ENCODE results near the gene FAHD2A.
A peak's percentile ranks its signal among the peaks of the same experiment; 100 is the strongest.

Gene FAHD2A

GRCh38 chr2:95366514-95366913 is 36.0 kb upstream of the FAHD2A start:
- no peak for TF ChIP-seq CTCF (IDR thresholded peaks at IDR 0.05; ENCODE audit: low read depth, low read length)
- no peak overlapping the region for H3K4me3 ChIP-seq (replicated peaks in 1 of 2; ENCODE audit: low read depth in 2 of 2, low read length in 2 of 2)
- DNase-seq (ENCODE audit: low read depth in 2 of 2): no peak

DNA sequence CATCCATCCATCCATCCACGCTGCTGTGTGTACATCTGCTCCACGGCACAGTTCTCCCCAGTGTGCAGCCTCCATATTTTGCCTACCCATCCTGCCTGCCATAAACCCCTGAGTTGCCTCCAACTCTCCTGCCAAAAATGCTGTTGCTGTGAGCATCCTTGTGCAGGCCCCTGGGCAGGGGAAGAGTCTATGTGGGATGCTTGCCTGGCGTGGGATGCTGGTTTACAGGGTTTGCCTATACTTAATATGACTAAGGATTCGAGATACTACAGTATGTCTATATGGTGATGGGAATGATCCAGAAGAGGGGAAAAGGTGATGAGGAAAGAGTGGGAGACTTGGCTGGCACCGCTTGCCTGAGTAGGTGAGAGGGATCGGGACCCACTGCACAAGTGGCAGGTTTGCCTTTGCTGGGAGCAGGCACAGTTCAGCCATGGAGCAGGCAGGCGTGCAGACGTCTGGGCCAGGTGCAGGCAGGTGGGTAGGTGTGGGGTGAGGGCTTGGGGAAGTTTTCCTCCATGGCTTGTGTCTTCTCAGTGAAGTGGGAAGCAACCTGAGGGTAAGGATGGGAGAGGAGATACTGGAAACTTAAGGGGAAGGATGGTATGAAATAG is 30.2 kb upstream of the FAHD2A start:
- no peak for DNase-seq (ENCODE audit: low read depth in 2 of 2)
- TF ChIP-seq CTCF (IDR thresholded peaks at IDR 0.05; ENCODE audit: low read depth, low read length): no peak
- no peak overlapping the region for H3K4me3 ChIP-seq (replicated peaks in 1 of 2; ENCODE audit: low read depth in 2 of 2, low read length in 2 of 2)

DNA sequence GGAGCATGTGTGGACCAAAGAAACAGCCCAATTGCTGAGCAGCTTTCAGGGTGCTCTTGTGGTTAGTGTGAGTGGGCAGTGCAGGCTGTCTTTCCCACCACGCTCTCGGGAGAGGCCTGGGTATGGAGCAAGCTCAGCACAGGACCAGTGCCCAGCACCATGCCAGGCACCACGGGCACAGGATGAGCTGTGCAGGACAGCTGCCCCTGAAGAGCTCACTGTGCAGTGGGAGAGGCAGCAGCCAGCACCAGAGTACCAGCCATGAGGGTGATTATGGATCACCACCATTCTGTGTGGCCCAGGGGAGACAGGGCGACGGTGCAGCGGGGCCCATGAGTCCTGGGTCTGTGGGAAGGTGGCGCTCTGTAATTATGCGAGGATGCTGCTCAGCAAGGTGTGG is 29.7 kb upstream of the FAHD2A start:
- H3K4me3 ChIP-seq (replicated peaks in 1 of 2; ENCODE audit: low read depth in 2 of 2, low read length in 2 of 2): no peak overlapping the region
- no peak for DNase-seq (ENCODE audit: low read depth in 2 of 2)
- TF ChIP-seq CTCF (IDR thresholded peaks at IDR 0.05; ENCODE audit: low read depth, low read length): no peak

DNA sequence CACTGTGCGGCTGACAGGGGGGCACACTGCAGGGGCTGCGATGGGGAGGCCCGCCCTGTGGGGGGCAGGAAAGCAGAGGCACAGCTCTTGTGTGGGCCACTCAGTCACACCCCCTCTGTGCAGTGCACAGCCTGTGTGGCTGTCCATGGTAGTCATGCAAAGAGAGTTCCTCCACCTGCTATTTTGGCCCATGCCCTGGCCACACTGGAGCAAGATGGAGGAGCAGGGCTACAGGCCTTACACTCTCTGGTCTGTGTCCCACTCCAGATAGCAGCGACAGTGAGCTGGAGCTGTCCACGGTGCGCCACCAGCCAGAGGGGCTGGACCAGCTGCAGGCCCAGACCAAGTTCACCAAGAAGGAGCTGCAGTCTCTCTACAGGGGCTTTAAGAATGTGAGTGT is 28.5 kb upstream of the FAHD2A start:
- no peak for DNase-seq (ENCODE audit: low read depth in 2 of 2)
- no peak for TF ChIP-seq CTCF (IDR thresholded peaks at IDR 0.05; ENCODE audit: low read depth, low read length)
- no peak overlapping the region for H3K4me3 ChIP-seq (replicated peaks in 1 of 2; ENCODE audit: low read depth in 2 of 2, low read length in 2 of 2)

DNA sequence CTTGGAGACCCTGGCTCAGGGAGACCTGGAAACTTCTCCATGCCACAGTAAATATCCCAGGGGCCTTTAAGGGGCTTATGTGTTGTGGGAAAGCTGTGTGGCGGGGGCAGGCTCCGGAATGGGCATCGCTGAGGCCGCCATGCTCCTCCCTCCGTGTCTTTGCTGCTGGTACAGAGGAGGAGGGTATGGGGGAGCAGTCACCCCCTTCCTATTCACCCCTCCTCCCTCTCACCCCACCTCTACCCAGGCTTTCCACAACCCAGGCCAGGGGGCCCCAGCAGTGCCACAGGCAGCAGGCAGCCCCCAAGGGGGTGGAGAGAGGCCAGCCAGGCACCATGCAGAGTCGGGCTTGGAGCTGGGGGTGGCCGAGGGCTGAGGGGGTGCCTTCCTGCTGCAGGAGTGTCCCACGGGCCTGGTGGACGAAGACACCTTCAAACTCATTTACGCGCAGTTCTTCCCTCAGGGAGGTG is 28.0 kb upstream of the FAHD2A start:
- no peak for DNase-seq (ENCODE audit: low read depth in 2 of 2)
- H3K4me3 ChIP-seq (replicated peaks in 1 of 2; ENCODE audit: low read depth in 2 of 2, low read length in 2 of 2): no peak overlapping the region
- TF ChIP-seq CTCF (IDR thresholded peaks at IDR 0.05; ENCODE audit: low read depth, low read length): no peak

DNA sequence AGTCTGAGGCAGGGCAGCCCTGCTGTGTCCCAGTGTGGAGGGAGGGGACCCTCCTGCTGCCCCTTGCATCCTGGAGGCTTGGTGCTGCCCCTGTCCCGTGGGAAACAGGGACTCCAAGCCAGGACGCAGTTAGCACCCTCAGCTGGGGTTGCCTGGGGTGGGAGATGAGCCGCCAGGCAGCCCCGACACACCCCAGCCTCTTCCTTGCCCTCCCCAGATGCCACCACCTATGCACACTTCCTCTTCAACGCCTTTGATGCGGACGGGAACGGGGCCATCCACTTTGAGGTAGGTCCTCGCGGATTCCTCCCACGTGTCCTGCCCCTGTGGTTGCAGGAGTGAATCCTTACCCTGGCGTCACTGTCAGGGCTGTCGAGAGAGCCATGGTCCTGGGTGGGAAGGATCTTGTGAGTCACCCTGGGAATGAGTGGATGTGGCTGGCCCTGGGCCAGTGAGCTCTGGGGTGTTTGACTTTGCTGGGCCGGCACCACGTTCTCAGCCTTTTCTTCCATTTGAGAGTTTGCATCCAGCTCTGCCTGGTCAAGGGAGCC is 27.5 kb upstream of the FAHD2A start:
- TF ChIP-seq CTCF (IDR thresholded peaks at IDR 0.05; ENCODE audit: low read depth, low read length): no peak
- no peak overlapping the region for H3K4me3 ChIP-seq (replicated peaks in 1 of 2; ENCODE audit: low read depth in 2 of 2, low read length in 2 of 2)
- DNase-seq (ENCODE audit: low read depth in 2 of 2): peak in 1 of 2 donors; percentile 8
